HepG2 (cell line): ENCODE results near the gene LSS. TPM values are rescaled to one million over a fixed set of nuclear protein-coding genes. Genes with fewer than 3 reads are reported as not detected.

ENCODE experiments used
- CCDC6 ChIP-seq: sonication (generic); formaldehyde crosslinking; IDR thresholded peaks from 2 replicates; pipeline ENCODE4 v1.8.1; 2022; ENCODE audit warnings: mild to moderate bottlenecking, missing genetic modification reagents, moderate library complexity
- DMAP1 ChIP-seq: IDR thresholded peaks from 2 replicates; pipeline ENCODE4 v1.6.1; 2016
- ETV5 ChIP-seq: IDR thresholded peaks from 2 replicates; pipeline ENCODE4 v1.6.1; 2018; ENCODE audit warnings: missing biosample characterization, missing genetic modification reagents, inconsistent platforms, borderline replicate concordance
- HDAC6 ChIP-seq: fragments of 200-600 bp; sonication (generic); IDR thresholded peaks from 2 replicates; pipeline ENCODE4 v1.7.0; 2017; ENCODE audit warnings: mild to moderate bottlenecking, antibody characterized with exemption, low read length, low read depth
- HOXD1 ChIP-seq: sonication (generic); formaldehyde crosslinking; IDR thresholded peaks from 2 replicates; pipeline ENCODE4 v1.5.0; 2020; ENCODE audit warnings: missing genetic modification reagents
- MBD4 ChIP-seq: IDR thresholded peaks from 2 replicates; pipeline ENCODE4 v1.6.1; 2012; ENCODE audit warnings: low read length, inconsistent platforms, borderline replicate concordance
- MEIS2 ChIP-seq: sonication (generic); formaldehyde crosslinking; IDR thresholded peaks from 2 replicates; pipeline ENCODE4 v1.9.0; 2021; ENCODE audit warnings: mild to moderate bottlenecking, missing genetic modification reagents
- POLR2G ChIP-seq: fragments of 200-400 bp; formaldehyde crosslinking; IDR thresholded peaks from 2 replicates; pipeline ENCODE4 v1.6.1; 2018; ENCODE audit warnings: mild to moderate bottlenecking, low read depth, low read length, moderate library complexity
- REXO4 ChIP-seq: sonication (generic); formaldehyde crosslinking; IDR thresholded peaks from 2 replicates; pipeline ENCODE4 v1.8.0; 2022; ENCODE audit warnings: missing genetic modification reagents, mild to moderate bottlenecking, borderline replicate concordance
- RORA ChIP-seq: sonication (generic); formaldehyde crosslinking; IDR thresholded peaks from 2 replicates; pipeline ENCODE4 v1.5.0; 2020; ENCODE audit warnings: mild to moderate bottlenecking, missing genetic modification reagents, moderate library complexity
- TAF15 ChIP-seq: fragments of 200-400 bp; formaldehyde crosslinking; IDR thresholded peaks from one replicate; pipeline ENCODE4 v1.6.1; 2018; ENCODE audit warnings: mild to moderate bottlenecking, low read depth, low read length; ENCODE audit not compliant: poor library complexity, severe bottlenecking
- TCF12 ChIP-seq, 2 experiments: fragments of 450-650 bp in 1 of 2; sonication (generic) in 1 of 2; formaldehyde crosslinking in 1 of 2; IDR thresholded peaks; 2 replicates each; pipeline versions ENCODE4 v1.6.1 to v1.8.0; 2017 to 2022; ENCODE audit warnings: antibody characterized with exemption in 1 of 2, mild to moderate bottlenecking in 1 of 2, missing genetic modification reagents in 1 of 2, moderate library complexity in 1 of 2
- XBP1 ChIP-seq: sonication (generic); formaldehyde crosslinking; IDR thresholded peaks from 2 replicates; pipeline ENCODE4 v1.5.0; 2020; ENCODE audit warnings: missing genetic modification reagents
- XRCC5 ChIP-seq: fragments of 200-400 bp; formaldehyde crosslinking; optimal IDR thresholded peaks from 2 replicates; pipeline ENCODE3; 2017; ENCODE audit warnings: mild to moderate bottlenecking, low read length
- YEATS4 ChIP-seq: sonication (generic); formaldehyde crosslinking; IDR thresholded peaks from 2 replicates; pipeline ENCODE4 v1.4.0; 2020; ENCODE audit warnings: missing genetic modification reagents, borderline replicate concordance
- ZKSCAN8 ChIP-seq: IDR thresholded peaks from 2 replicates; pipeline ENCODE4 v1.6.1; 2016; ENCODE audit warnings: borderline replicate concordance, missing genetic modification reagents, missing compliant biosample characterization
- ZNF17 ChIP-seq: sonication (generic); formaldehyde crosslinking; IDR thresholded peaks from 2 replicates; pipeline ENCODE4 v1.5.0; 2020; ENCODE audit warnings: mild to moderate bottlenecking, missing genetic modification reagents
- ZNF3 ChIP-seq: IDR thresholded peaks from 2 replicates; pipeline ENCODE4 v1.7.0; 2017; ENCODE audit warnings: inconsistent platforms
- ZNF44 ChIP-seq: sonication (generic); formaldehyde crosslinking; IDR thresholded peaks from 2 replicates; pipeline ENCODE4 v1.5.1; 2020; ENCODE audit warnings: mild to moderate bottlenecking, missing genetic modification reagents
- ZNF674 ChIP-seq: sonication (generic); formaldehyde crosslinking; IDR thresholded peaks from 2 replicates; pipeline ENCODE4 v1.5.0; 2020; ENCODE audit warnings: low read depth, mild to moderate bottlenecking, missing genetic modification reagents
- ZNF747 ChIP-seq: sonication (generic); formaldehyde crosslinking; IDR thresholded peaks from 2 replicates; pipeline ENCODE4 v1.8.1; 2023; ENCODE audit warnings: missing genetic modification reagents, mild to moderate bottlenecking, borderline replicate concordance
- ZNF773 ChIP-seq: sonication (generic); formaldehyde crosslinking; IDR thresholded peaks from 2 replicates; pipeline ENCODE4 v1.4.0; 2020; ENCODE audit warnings: missing genetic modification reagents, borderline replicate concordance
- ZSCAN31 ChIP-seq: sonication (generic); formaldehyde crosslinking; IDR thresholded peaks from 2 replicates; pipeline ENCODE4 v1.5.0; 2020; ENCODE audit warnings: low read depth, mild to moderate bottlenecking, missing genetic modification reagents
- polyA plus RNA-seq, 8 experiments: library from polyadenylated mRNA; depleted of rRNA in 3 of 8; stranded (reverse) in 7 of 8; unstranded in 1 of 8; fragments of >200 nt; fragmentation: Illumina TruSeq in 4 of 8; extraction: Trizol in 4 of 8; gene quantifications; 2 replicates each; pipeline versions ENCODE4 v1.2.1 to v1.2.3, GENCODE V29; 2011 to 2016; ENCODE audit warnings: low read depth in 4 of 8, missing spikeins in 1 of 8, mixed read lengths in 1 of 8; ENCODE audit not compliant: insufficient read depth in 1 of 8
- total RNA-seq, 5 experiments: library from RNA; depleted of rRNA; stranded (reverse); fragments of >200 nt; fragmentation: Illumina TruSeq; extraction: Trizol; gene quantifications; 2 replicates each; pipeline ENCODE4 v1.2.3, GENCODE V29; 2016; ENCODE audit warnings: low read depth in 1 of 5
- TF ChIP-seq, protein P1 (sequence below): sonication (generic); formaldehyde crosslinking; IDR thresholded peaks from 2 replicates; pipeline ENCODE4 v1.5.0; 2020; ENCODE audit warnings: mild to moderate bottlenecking, low read depth, missing genetic modification reagents, borderline replicate concordance
- TF ChIP-seq, protein P2 (sequence below): sonication (generic); formaldehyde crosslinking; IDR thresholded peaks from 2 replicates; pipeline ENCODE4 v1.4.0; 2020; ENCODE audit warnings: missing genetic modification reagents
- TF ChIP-seq, protein P3 (sequence below): conservative IDR thresholded peaks from 2 replicates; pipeline ENCODE4 v1.6.1; 2018; ENCODE audit warnings: missing genetic modification reagents
- TF ChIP-seq, protein P4 (sequence below): sonication (generic); formaldehyde crosslinking; IDR thresholded peaks from 2 replicates; pipeline ENCODE4 v1.4.0; 2020; ENCODE audit warnings: missing genetic modification reagents

LSS gene
- total and polyA plus RNA-seq, 2 of the 13 experiments (the other 11 are each of a cell fraction or from before 2014, with no cell fraction given), result 72.6 to 113 TPM

DNA sequence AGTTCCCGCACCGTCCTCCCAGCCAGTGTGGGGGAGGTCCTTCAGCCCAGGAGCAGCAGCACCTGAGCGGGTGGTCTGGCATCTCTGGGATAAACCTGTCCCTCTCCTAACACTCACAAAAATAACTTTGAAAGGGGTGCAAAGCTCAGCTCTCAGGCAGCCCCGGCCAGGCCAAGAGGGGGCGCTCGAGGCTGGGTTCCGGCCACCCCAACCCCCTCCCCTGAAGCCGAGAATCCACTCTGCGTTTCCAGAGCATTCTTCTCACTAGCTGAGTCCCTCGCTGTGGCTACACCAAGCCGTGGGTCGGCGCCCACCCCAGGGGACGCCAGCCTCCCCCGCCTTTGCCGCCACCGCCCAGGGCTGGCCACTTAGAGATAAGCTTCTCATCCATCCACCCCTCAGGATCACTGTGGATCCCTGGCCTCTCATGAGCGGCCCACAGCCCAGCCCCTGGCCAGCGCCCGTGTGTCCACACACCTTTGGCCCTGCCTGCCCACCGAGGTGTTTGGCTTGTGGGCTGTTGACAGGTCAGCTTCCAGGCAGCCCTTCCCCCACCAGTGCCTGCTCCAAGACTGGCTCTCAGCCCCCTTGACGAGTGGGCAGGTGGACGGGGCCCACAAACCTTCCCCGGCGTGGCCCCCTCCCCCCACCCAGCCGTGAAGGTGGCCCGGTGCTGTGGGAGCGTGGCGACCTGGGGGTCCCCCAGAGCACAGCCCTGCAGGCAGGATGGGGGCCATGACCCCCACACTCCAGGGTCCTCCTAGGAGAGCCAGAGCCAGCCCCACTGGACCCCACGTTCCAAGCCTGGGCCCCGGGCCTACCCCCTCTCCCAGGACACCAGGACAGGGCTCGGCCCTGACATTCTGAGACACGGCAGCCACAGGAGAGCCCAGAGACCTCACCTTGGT, 75.1 kb downstream of the LSS start (continued):
- TF ChIP-seq, protein P1, sequence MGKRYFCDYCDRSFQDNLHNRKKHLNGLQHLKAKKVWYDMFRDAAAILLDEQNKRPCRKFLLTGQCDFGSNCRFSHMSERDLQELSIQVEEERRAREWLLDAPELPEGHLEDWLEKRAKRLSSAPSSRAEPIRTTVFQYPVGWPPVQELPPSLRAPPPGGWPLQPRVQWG (CRISPR knock-in tag), result no peak
- TF ChIP-seq XRCC5 (peak; percentile 85), HDAC6 (no peak), POLR2G (no peak), YEATS4 (CRISPR knock-in tag) (peak; percentile 56; the same call in 1 of the 2 replicates), DMAP1 (CRISPR knock-in tag) (peak; percentile 30; the same call in 1 of the 2 replicates), XBP1 (CRISPR knock-in tag) (no peak), ZNF17 (no peak), TCF12 (IDR thresholded peaks at IDR 0.05) (no peak), TCF12 (CRISPR knock-in tag; IDR thresholded peaks at IDR 0.05) (no peak; the same call in 1 of the 2 replicates), REXO4 (CRISPR knock-in tag) (no peak), ZNF3 (CRISPR knock-in tag) (no peak), RORA (no peak), HOXD1 (no peak), MEIS2 (CRISPR knock-in tag) (peak; percentile 53; the same call in 1 of the 2 replicates), ZKSCAN8 (CRISPR knock-in tag) (no peak), ZNF674 (CRISPR knock-in tag) (no peak), CCDC6 (CRISPR knock-in tag) (no peak), ZSCAN31 (0 out of 2 replicates have a peak, but pooled peaks have one; percentile 29), ZNF773 (no peak), TAF15 (no peak), ZNF44 (no peak; the same call in 1 of the 2 replicates), MBD4 (no peak), ZNF747 (CRISPR knock-in tag) (no peak), ETV5 (peak; percentile 65; the same call in 1 of the 2 replicates)
- TF ChIP-seq, protein P2, sequence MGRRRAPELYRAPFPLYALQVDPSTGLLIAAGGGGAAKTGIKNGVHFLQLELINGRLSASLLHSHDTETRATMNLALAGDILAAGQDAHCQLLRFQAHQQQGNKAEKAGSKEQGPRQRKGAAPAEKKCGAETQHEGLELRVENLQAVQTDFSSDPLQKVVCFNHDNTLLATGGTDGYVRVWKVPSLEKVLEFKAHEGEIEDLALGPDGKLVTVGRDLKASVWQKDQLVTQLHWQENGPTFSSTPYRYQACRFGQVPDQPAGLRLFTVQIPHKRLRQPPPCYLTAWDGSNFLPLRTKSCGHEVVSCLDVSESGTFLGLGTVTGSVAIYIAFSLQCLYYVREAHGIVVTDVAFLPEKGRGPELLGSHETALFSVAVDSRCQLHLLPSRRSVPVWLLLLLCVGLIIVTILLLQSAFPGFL (CRISPR knock-in tag), result no peak
- TF ChIP-seq, protein P3, sequence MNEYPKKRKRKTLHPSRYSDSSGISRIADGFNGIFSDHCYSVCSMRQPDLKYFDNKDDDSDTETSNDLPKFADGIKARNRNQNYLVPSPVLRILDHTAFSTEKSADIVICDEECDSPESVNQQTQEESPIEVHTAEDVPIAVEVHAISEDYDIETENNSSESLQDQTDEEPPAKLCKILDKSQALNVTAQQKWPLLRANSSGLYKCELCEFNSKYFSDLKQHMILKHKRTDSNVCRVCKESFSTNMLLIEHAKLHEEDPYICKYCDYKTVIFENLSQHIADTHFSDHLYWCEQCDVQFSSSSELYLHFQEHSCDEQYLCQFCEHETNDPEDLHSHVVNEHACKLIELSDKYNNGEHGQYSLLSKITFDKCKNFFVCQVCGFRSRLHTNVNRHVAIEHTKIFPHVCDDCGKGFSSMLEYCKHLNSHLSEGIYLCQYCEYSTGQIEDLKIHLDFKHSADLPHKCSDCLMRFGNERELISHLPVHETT (CRISPR knock-in tag), result no peak
- TF ChIP-seq, protein P4, sequence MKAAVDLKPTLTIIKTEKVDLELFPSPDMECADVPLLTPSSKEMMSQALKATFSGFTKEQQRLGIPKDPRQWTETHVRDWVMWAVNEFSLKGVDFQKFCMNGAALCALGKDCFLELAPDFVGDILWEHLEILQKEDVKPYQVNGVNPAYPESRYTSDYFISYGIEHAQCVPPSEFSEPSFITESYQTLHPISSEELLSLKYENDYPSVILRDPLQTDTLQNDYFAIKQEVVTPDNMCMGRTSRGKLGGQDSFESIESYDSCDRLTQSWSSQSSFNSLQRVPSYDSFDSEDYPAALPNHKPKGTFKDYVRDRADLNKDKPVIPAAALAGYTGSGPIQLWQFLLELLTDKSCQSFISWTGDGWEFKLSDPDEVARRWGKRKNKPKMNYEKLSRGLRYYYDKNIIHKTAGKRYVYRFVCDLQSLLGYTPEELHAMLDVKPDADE (CRISPR knock-in tag), result 0 out of 2 replicates have a peak, but pooled peaks have one; percentile 74
